HG03521 (cell line): ENCODE results near the gene GABRR2.

Experiments
- ATAC-seq: cut with Tn5 transposase; IDR thresholded peaks from one replicate; pipeline ENCODE4 v1.9.1; 2021; ENCODE audit warnings: mild to moderate bottlenecking, moderate library complexity; ENCODE audit not compliant: unreplicated experiment

Gene GABRR2

GRCh38 chr6:89215391-89215790, 99.7 kb downstream of the GABRR2 start:
- no peak for ATAC-seq

- no peak for ATAC-seq
These were observed 100.9 kb downstream of the GABRR2 start for GRCh38 chr6:89214197-89214596.

GRCh38 chr6:89212472-89212871, 102.6 kb downstream of the GABRR2 start:
- no peak for ATAC-seq

GRCh38 chr6:89209457-89209856, 105.6 kb downstream of the GABRR2 start:
- ATAC-seq = no peak

- ATAC-seq = no peak
These were observed 106.5 kb downstream of the GABRR2 start for GRCh38 chr6:89208551-89208950.
